ENCODE results near the gene BCAP31. TPM values are rescaled to one million over a fixed set of nuclear protein-coding genes. Genes with fewer than 3 reads are reported as not detected.

Gene BCAP31
- total RNA-seq, 4 donors from 2014 or later = 170 to 228 (median 185) TPM

- intact Hi-C loops (cut with DNase I) = loop anchor here (5.0 kb wide), 1 partner anchor 188 kb away; no protein-coding TSS in a partner anchor
- Histone ChIP-seq H3K27me3 (no peaks in the 10 kb centered on the region), H3K36me3 (no peaks in the 10 kb centered on the region), H3K27ac (no peak overlapping the region), H3K9me3 (no peaks in the 10 kb centered on the region), H3K4me3 (replicated peaks in 1 of 3) (no peak overlapping the region), H3K4me1 (no peaks in the 10 kb centered on the region)
- no CpG with 5 or more reads among the region's 7 CpGs for WGBS, 2 donors
- TF ChIP-seq POLR2A (IDR thresholded peaks at IDR 0.05) = no peak
- TF ChIP-seq, protein P1, sequence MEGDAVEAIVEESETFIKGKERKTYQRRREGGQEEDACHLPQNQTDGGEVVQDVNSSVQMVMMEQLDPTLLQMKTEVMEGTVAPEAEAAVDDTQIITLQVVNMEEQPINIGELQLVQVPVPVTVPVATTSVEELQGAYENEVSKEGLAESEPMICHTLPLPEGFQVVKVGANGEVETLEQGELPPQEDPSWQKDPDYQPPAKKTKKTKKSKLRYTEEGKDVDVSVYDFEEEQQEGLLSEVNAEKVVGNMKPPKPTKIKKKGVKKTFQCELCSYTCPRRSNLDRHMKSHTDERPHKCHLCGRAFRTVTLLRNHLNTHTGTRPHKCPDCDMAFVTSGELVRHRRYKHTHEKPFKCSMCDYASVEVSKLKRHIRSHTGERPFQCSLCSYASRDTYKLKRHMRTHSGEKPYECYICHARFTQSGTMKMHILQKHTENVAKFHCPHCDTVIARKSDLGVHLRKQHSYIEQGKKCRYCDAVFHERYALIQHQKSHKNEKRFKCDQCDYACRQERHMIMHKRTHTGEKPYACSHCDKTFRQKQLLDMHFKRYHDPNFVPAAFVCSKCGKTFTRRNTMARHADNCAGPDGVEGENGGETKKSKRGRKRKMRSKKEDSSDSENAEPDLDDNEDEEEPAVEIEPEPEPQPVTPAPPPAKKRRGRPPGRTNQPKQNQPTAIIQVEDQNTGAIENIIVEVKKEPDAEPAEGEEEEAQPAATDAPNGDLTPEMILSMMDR (IDR thresholded peaks at IDR 0.05) = no peak
- DNase-seq = no peak
Measured at GRCh38 chrX:153764786-153765137, 40.6 kb upstream of the BCAP31 start.

GRCh38 chrX:153763989-153764755 is 40.0 kb upstream of the BCAP31 start, which contains the start of gene PLXNB3:
PLXNB3 (plus strand) TSS chrX:153764249; CDS start chrX:153765536, 1,287 bp downstream.
- intact Hi-C loops (cut with DNase I) = no loop called here
- no peaks in the 10 kb centered on the region for H3K4me1 ChIP-seq
- TF ChIP-seq, protein P1 (IDR thresholded peaks at IDR 0.05) = peak; percentile 49 to 81 (median 65)
- no peak for TF ChIP-seq POLR2A (IDR thresholded peaks at IDR 0.05)
- H3K27ac ChIP-seq = no peak within 1 kb of the TSS
- H3K9me3 ChIP-seq = no peaks in the 10 kb centered on the region
- H3K27me3 ChIP-seq = no peaks in the 10 kb centered on the region
- no peak within 1 kb of the TSS for H3K4me3 ChIP-seq (replicated peaks in 1 of 3)
- H3K36me3 ChIP-seq = no peaks in the 10 kb centered on the region
- WGBS, 2 donors = 20% methylated on average over 1 of the region's 26 CpGs; no CpG with 5 or more reads in 1 of the 2 donors
- peak; percentile 69 to 71 for DNase-seq

DNA sequence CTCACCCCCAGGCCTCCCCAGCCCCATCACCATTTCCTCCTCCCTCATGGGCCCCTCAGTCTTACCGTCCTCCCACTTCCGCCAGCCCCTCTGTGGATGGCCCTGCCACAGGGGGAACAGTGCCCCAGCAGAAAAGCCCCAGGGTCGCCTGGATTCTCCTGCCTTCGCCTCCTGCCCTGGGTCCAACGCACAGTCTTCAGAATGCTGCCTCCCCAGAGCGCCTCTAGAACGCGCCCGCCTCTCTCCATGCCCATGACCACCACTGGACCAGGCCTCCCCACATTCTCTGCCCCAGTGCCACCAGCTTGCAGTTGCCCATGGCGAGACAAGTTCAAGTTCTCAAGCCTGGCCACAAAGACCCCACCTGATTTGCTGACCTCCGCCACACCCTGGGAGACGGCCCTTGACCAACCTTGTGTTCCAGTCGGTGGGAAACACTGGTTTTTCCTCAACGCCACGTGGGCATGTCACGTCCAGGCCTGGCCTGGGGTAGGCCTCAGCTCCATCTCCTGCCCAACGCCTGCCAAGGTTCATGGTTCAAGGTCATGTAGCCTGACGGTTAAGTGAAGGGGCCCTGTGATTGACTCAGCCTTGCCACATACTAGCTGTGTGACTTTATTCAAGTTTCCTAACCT is 39.2 kb upstream of the BCAP31 start:
- H3K27ac ChIP-seq = no peak overlapping the region
- no peaks in the 10 kb centered on the region for H3K4me1 ChIP-seq
- no peak overlapping the region for H3K4me3 ChIP-seq (replicated peaks in 1 of 3)
- TF ChIP-seq POLR2A (IDR thresholded peaks at IDR 0.05) = no peak
- TF ChIP-seq, protein P1 (IDR thresholded peaks at IDR 0.05) = no peak
- intact Hi-C loops (cut with DNase I) = no loop called here
- H3K36me3 ChIP-seq = no peaks in the 10 kb centered on the region
- no peaks in the 10 kb centered on the region for H3K27me3 ChIP-seq
- H3K9me3 ChIP-seq = no peaks in the 10 kb centered on the region
- DNase-seq = no peak
- 81 to 85% methylated on average over 10 to 15 of the region's 18 CpGs for WGBS, 2 donors

DNA sequence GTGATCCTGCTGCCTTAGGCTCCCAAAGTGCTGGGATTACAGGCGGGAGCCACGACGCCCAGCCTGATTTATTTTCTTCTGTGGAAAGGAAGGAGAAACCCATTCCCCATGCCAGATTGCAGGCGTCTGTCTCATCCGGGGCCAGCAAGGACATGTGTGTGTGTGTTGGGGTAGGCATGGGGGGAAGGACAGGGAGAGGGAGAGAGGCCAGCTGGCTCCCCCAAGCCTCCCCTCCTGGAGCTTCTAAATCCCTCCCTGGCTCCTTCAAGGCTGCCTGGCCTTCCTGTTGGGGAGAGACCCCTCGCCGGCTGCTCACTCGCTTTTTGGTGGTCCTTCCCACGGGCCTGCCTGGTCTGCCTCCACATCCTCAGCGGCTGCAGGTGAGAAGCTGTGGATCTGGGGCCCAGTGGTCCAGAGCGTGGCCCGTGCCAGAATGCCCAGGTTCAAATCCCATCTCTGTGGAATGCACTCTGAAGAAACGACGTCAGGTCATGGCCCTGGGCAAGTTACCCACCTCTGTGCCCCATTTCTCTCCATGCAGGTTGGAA is 38.5 kb upstream of the BCAP31 start:
- no peak for DNase-seq
- no peak for TF ChIP-seq POLR2A (IDR thresholded peaks at IDR 0.05)
- TF ChIP-seq, protein P1 (IDR thresholded peaks at IDR 0.05) = no peak
- 95 to 96% methylated on average over 4 to 5 of the region's 14 CpGs for WGBS, 2 donors
- Histone ChIP-seq H3K9me3 (no peaks in the 10 kb centered on the region), H3K4me3 (replicated peaks in 1 of 3) (no peak overlapping the region), H3K27me3 (no peaks in the 10 kb centered on the region), H3K27ac (no peak overlapping the region), H3K4me1 (no peaks in the 10 kb centered on the region), H3K36me3 (no peaks in the 10 kb centered on the region)
- intact Hi-C loops (cut with DNase I) = no loop called here

GRCh38 chrX:153761863-153762262 is 37.7 kb upstream of the BCAP31 start:
- Histone ChIP-seq H3K27me3 (no peaks in the 10 kb centered on the region), H3K4me3 (replicated peaks in 1 of 3) (no peak overlapping the region), H3K36me3 (no peaks in the 10 kb centered on the region), H3K27ac (no peak overlapping the region), H3K9me3 (no peaks in the 10 kb centered on the region), H3K4me1 (no peaks in the 10 kb centered on the region)
- DNase-seq = no peak
- TF ChIP-seq, protein P1 (IDR thresholded peaks at IDR 0.05) = no peak
- TF ChIP-seq POLR2A (IDR thresholded peaks at IDR 0.05) = no peak
- intact Hi-C loops (cut with DNase I) = no loop called here
- 73 to 85% methylated on average over 3 to 8 of the region's 15 CpGs for WGBS, 2 donors

Measured in thyroid gland (tissue), 4 donors.